Superior temporal gyrus (tissue), 1 donor: ENCODE data around the gene LCN6.

Experiments used
- DNase-seq: peaks from one replicate; pipeline ENCODE4 v3.0.0-alpha.2; 2016; ENCODE audit errors: extremely low spot score

LCN6 gene

GRCh38 chr9:136744773-136745172 is 3.6 kb downstream of the LCN6 start:
- no peak for DNase-seq

DNA sequence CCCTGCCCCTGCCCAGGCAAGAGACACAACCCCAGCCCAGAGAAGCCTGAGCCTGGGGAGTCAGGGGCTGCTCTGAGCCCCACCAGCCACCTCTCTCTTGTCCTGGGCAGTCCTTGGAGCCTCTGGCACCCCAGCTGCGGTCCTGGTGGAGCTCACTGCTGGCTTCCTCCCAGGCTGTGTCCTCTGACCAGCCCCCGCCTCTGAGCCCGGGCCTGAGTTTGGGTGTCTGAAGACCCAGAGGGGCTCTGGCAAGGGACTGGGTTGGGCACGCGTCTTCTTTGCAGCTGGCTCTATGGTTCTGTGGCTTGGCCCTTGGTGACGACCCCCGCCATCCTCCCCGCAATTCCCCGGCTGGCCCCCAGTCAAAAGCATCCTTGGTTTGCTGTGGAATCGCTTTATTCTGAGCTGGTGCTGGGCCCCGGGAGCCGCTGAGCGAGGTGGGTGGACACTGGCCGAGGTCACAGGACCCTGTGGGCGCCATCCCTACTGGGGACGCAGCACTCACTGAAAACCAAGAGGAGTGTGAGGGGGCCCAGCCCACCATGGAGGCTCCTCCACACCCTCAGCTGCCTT is 4.6 kb downstream of the LCN6 start:
- no peak for DNase-seq

GRCh38 chr9:136742591-136743391 is 5.5 kb downstream of the LCN6 start, which contains the start of gene LCN10:
Gene LCN10, minus strand, starts transcription at chr9:136742940. Its CDS starts 37 bp downstream, at chr9:136742903.
- no peak for DNase-seq

GRCh38 chr9:136741883-136742571 is 6.3 kb downstream of the LCN6 start:
- DNase-seq, result no peak

GRCh38 chr9:136740971-136741882 is 7.1 kb downstream of the LCN6 start:
- peak; percentile 22 for DNase-seq

DNA sequence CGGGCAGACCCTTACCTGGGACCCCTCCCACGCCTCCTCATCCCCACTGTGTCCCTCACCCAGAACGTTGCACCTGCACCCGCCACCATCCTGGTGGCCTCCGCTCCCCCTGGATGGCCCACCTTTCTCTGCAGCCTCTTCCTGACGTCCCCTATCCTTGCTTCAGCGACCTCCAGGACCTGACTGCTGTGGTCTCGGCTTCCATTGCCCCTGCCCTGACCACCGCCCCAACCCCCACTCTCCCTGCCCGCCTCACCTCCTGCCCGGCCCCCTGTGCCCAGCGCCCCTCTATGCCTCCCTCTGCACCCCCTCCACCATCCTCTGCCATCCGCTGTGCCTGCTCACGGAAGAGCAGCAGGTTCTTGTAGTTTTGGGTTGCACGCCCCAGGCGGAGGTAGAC is 7.8 kb downstream of the LCN6 start:
- DNase-seq, result no peak

DNA sequence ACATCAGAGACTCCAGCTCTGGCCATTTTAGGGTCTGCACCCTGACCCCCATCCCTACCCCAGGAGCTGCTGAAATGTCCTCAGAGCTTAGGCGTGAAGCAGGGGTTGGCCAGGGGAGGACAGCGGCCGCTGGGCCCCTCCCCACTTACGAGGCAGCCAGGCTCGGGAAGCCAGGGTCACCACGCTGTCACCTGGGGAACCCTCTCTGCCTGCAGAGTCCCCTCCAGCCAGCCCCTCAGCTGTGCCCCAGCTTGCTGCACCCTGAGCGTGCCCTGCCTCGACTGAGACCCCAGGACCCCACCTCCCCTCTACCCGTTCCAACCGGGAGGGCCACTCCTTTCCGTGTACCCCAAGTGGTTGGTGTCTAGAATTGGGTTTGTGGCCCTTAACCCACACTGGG is 8.3 kb downstream of the LCN6 start:
- no peak for DNase-seq

DNA sequence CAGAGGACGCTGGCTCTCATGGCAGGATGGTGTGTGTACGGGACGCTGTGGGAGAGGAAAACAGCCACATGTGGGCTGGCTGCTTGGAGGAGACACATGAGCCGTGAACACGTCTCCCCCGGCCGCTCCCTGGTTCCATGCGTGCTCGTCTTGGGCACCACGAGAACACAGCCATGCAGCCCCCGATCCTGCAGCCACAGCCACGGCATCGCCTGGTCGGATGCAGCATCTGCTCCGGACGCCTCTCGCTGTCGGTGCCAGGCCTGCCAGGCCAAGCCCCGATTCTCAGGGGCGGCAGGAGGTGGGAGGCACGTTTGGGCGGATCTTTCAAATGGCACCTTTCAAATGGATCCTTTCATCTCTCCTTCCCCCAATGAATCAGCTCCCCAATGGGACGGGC is 8.8 kb downstream of the LCN6 start:
- no peak for DNase-seq

DNA sequence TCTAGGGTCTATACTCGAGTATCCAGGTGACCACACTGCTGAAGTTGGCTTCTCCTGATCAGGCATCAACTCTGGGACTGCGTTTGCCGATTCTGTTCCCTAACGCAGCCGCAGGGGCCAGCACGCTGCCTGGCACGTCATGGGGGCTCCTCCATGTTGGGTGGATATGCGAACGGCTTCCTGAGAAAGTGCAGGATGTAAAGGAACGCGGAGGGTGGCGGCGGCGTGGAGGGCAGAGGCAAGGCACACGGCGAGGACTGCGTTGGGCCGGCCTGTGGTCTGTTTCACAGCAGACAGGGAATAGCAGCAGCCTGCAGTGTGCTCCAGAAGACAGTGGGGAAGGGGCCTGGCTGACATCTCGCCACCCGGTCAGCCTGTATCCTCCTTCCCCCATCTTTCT is 9.4 kb downstream of the LCN6 start:
- no peak for DNase-seq

GRCh38 chr9:136735812-136736480 is 12.4 kb downstream of the LCN6 start:
- DNase-seq, result no peak

GRCh38 chr9:136734837-136735496 is 13.4 kb downstream of the LCN6 start:
- no peak for DNase-seq

GRCh38 chr9:136733611-136734010 is 14.7 kb downstream of the LCN6 start:
- no peak for DNase-seq

DNA sequence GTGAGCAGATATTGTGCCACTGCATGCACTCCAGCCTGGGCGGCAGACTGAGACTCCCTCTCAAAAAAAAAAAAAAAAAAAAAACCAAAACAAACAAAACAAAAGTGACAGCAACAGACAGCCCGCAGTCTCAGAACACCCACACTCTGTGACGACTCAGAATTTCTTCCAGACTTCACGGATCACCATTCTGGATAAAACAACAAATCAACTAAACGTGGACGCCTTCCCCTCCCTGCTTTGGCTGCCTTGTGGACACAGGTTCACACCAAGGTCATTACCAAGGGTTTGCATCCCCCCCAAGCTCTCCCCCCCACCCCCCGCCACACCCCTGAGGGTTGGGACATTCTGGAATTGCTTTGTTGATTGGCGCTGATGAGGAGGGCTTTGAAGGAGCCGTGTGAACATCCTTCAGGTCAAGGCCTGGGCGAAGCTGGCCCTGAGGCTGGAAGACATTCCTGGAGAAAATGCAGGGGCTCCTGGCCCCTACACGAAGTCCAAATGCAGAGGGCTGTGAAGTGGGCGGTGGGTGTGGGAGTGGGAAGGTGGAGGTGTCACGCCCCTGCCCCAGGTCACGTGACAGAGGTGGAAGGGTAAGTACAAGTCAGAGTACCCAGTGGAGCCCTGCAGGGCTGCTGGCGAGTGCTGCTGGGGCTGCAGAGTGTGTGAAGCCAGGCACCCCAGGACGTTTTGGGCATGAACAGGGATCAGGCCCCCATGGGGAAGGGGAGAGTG is 15.7 kb downstream of the LCN6 start:
- no peak for DNase-seq

DNA sequence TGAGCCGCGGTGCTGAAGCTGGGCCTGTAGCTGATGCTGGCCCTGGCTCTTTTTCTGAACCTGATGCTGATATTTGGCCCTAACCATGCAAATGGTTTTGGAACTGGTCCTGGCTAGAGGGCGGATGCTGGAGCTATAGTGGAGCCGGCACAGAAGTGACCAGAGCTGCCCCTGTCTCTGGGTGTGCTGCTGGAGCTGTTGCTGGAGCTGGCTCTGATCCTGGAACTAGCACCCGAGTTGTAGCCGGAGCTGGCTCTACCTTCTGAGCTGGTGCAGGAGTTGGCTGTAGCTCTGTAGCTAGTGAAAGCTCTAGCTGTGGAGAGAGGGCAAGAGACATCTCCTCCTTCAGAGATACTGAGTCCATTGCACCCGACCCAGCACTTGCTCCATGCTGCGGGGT is 18.4 kb downstream of the LCN6 start:
- DNase-seq, result no peak

- DNase-seq, result no peak
Measured at GRCh38 chr9:136729144-136729543, 19.2 kb downstream of the LCN6 start.

- DNase-seq, result peak; percentile 15
Measured at GRCh38 chr9:136728548-136729123, 19.7 kb downstream of the LCN6 start.

DNA sequence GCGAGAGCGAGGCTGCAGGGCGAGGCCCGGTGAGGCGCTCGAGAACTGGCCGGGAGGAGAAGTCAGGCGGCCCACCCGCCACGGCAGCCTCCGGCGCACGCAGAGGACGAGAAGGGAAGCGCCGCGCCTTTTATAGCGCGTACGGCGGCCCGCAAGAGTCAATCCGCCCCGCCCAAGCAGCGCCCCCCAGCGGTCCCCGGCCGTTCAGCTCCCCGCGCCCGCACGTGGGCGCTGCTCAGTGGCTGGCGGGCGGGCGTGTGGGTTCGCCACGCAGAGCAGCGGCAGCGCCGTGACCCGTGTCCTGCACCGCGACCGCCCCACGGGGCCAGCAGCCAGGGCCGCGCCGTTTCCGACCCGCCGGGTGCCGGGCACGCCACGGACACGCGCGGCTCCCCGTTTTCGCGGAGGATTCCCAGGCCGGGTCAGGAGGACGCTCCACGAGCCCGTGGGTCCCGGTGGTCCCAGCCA is 20.2 kb downstream of the LCN6 start:
- DNase-seq, result peak; percentile 83

DNA sequence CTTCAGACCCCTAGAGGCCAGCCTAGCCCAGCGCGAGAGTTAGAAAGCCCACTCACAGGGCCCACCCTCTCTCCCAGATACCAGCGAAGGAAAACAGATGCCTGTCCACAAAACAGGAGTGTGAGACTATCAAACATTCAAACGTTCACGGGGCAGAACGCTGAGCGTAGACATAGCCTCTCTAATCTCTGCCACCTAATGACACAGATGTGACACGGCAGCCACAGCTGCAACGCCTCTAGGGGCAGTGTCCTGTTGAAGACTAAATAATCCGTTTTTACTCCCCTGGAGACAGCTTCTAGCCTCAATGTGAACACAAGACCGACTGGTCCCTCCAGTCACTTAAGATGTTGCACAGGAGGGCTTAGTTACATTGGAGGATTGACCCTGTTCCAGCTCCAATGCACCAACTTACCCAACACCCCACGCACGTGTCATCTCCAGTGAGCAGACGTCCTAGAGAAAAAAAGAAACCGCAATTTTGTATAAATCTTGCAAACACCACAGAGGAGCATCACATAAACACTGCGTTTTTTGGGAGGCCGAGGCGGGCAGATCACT is 21.6 kb downstream of the LCN6 start:
- DNase-seq, result no peak

GRCh38 chr9:136726118-136726517 is 22.2 kb downstream of the LCN6 start:
- no peak for DNase-seq
